HUES6 (cell line): ENCODE data around the gene PHKA1.
A peak's percentile ranks its signal among the peaks of the same experiment; 100 is the strongest.
"Not testable (repeated sequence)": the region's sequence is repeated elsewhere in the genome, so short reads cannot be mapped to it uniquely, and the experiment has no call there.

Source experiments
- H3K27ac ChIP-seq: 2 replicates; pipeline ENCODE4 v1.7.0; 2013; ENCODE audit warnings: low read depth, mild to moderate bottlenecking, low read length, inconsistent platforms
- H3K27me3 ChIP-seq: 2 replicates; pipeline ENCODE4 v1.6.1; 2013; ENCODE audit warnings: low read length; ENCODE audit not compliant: control insufficient read depth, insufficient read depth
- H3K36me3 ChIP-seq: 2 replicates; pipeline ENCODE4 v1.6.1; 2013; ENCODE audit warnings: low read length; ENCODE audit not compliant: control insufficient read depth, insufficient read depth
- H3K4me1 ChIP-seq: 2 replicates; pipeline ENCODE4 v1.6.1; 2013; ENCODE audit warnings: low read length; ENCODE audit not compliant: control insufficient read depth, insufficient read depth
- H3K4me3 ChIP-seq: 2 replicates; pipeline ENCODE4 v1.5.1; 2013; ENCODE audit warnings: low read depth, low read length
- H3K9ac ChIP-seq: one replicate; pipeline ENCODE4 v1.6.1; 2013; ENCODE audit warnings: mild to moderate bottlenecking, low read length
- H3K9me3 ChIP-seq: 2 replicates; pipeline ENCODE4 v1.6.1; 2013; ENCODE audit warnings: low read depth, low read length; ENCODE audit not compliant: control insufficient read depth, insufficient read depth

Gene PHKA1

GRCh38 chrX:72713599-72714477, at the start of gene PHKA1:
Gene PHKA1 (minus strand): TSS chrX:72714306. CDS start chrX:72713880, 426 bp downstream.
- H3K27ac ChIP-seq, H3K4me1 ChIP-seq, H3K36me3 ChIP-seq, H3K27me3 ChIP-seq, H3K9me3 ChIP-seq: not testable (repeated sequence)
- Histone ChIP-seq H3K9ac (peak within 1 kb of the TSS; percentile 63), H3K4me3 (peak within 1 kb of the TSS; percentile 67)

GRCh38 chrX:72760454-72760853, 46.3 kb upstream of the PHKA1 start:
- H3K27ac ChIP-seq, H3K4me1 ChIP-seq, H3K4me3 ChIP-seq, H3K9me3 ChIP-seq, H3K36me3 ChIP-seq, H3K9ac ChIP-seq, H3K27me3 ChIP-seq: not testable (repeated sequence)

- H3K27ac ChIP-seq, H3K36me3 ChIP-seq, H3K4me1 ChIP-seq, H3K9ac ChIP-seq, H3K4me3 ChIP-seq, H3K9me3 ChIP-seq, H3K27me3 ChIP-seq: not testable (repeated sequence)
These were observed 34.4 kb upstream of the PHKA1 start for GRCh38 chrX:72748545-72748944.

GRCh38 chrX:72745546-72745945, 31.4 kb upstream of the PHKA1 start:
- H3K4me1 ChIP-seq, H3K9me3 ChIP-seq, H3K9ac ChIP-seq, H3K36me3 ChIP-seq, H3K4me3 ChIP-seq, H3K27ac ChIP-seq, H3K27me3 ChIP-seq: not testable (repeated sequence)

- H3K27me3 ChIP-seq: no peaks in the 10 kb centered on the region
- no peak overlapping the region for H3K9ac ChIP-seq
- no peak overlapping the region for H3K27ac ChIP-seq
- H3K36me3 ChIP-seq: no peaks in the 10 kb centered on the region
- no peak overlapping the region for H3K4me3 ChIP-seq
- peaks cover 22% of the 10 kb centered on the region for H3K4me1 ChIP-seq
- H3K9me3 ChIP-seq: peaks cover 28% of the 10 kb centered on the region
These were observed 21.5 kb upstream of the PHKA1 start for GRCh38 chrX:72735561-72735960.

- Histone ChIP-seq H3K9me3 (peaks cover 26% of the 10 kb centered on the region), H3K9ac (peak overlapping the region; percentile 43), H3K27ac (peak overlapping the region; percentile 7; the same call in 1 of the 2 replicates), H3K4me3 (0 out of 2 replicates have a peak overlapping the region, but pooled peaks have one; percentile 11), H3K4me1 (peaks cover 22% of the 10 kb centered on the region)
- not testable (repeated sequence) for H3K27me3 ChIP-seq, H3K36me3 ChIP-seq
These were observed 19.5 kb upstream of the PHKA1 start for GRCh38 chrX:72733636-72734035.

- peaks cover 5% of the 10 kb centered on the region; the same call in 1 of the 2 replicates for H3K9me3 ChIP-seq
- H3K4me1 ChIP-seq: peaks cover 8% of the 10 kb centered on the region; the same call in 1 of the 2 replicates
- no peak overlapping the region for H3K27ac ChIP-seq
- H3K27me3 ChIP-seq: peaks cover 3% of the 10 kb centered on the region; the same call in 1 of the 2 replicates
- no peaks in the 10 kb centered on the region for H3K36me3 ChIP-seq
- H3K4me3 ChIP-seq: no peak overlapping the region
- no peak overlapping the region for H3K9ac ChIP-seq
These were observed 13.7 kb upstream of the PHKA1 start for GRCh38 chrX:72727846-72728245.

- H3K36me3 ChIP-seq: no peaks in the 10 kb centered on the region
- H3K4me1 ChIP-seq: peaks cover 6% of the 10 kb centered on the region; the same call in 1 of the 2 replicates
- no peaks in the 10 kb centered on the region; the same call in 1 of the 2 replicates for H3K9me3 ChIP-seq
- no peaks in the 10 kb centered on the region; the same call in 1 of the 2 replicates for H3K27me3 ChIP-seq
- H3K9ac ChIP-seq: no peak overlapping the region
- H3K4me3 ChIP-seq: no peak overlapping the region
- H3K27ac ChIP-seq: no peak overlapping the region
These were observed 2.7 kb upstream of the PHKA1 start for GRCh38 chrX:72716766-72717165.

GRCh38 chrX:72715546-72715945, 1.4 kb upstream of the PHKA1 start:
- Histone ChIP-seq H3K36me3 (no peaks in the 10 kb centered on the region), H3K27ac (no peak overlapping the region), H3K9ac (no peak overlapping the region), H3K9me3 (no peaks in the 10 kb centered on the region; the same call in 1 of the 2 replicates), H3K27me3 (no peaks in the 10 kb centered on the region; the same call in 1 of the 2 replicates), H3K4me1 (peaks cover 6% of the 10 kb centered on the region; the same call in 1 of the 2 replicates), H3K4me3 (no peak overlapping the region)

GRCh38 chrX:72714478-72714916, 391 bp upstream of the PHKA1 start:
- H3K9me3 ChIP-seq: no peaks in the 10 kb centered on the region; the same call in 1 of the 2 replicates
- peaks cover 6% of the 10 kb centered on the region; the same call in 1 of the 2 replicates for H3K4me1 ChIP-seq
- peak overlapping the region; percentile 63 for H3K9ac ChIP-seq
- peak overlapping the region; percentile 67 for H3K4me3 ChIP-seq
- H3K27ac ChIP-seq: no peak overlapping the region
- H3K36me3 ChIP-seq: no peaks in the 10 kb centered on the region
- H3K27me3 ChIP-seq: no peaks in the 10 kb centered on the region; the same call in 1 of the 2 replicates

GRCh38 chrX:72713130-72713529, 976 bp downstream of the PHKA1 start:
- no peak overlapping the region for H3K27ac ChIP-seq

More at GRCh38 chrX:72713130-72713529, 976 bp downstream of the PHKA1 start:
- Histone ChIP-seq H3K4me1 (peaks cover 6% of the 10 kb centered on the region; the same call in 1 of the 2 replicates), H3K4me3 (peak overlapping the region; percentile 67), H3K27me3 (no peaks in the 10 kb centered on the region; the same call in 1 of the 2 replicates), H3K9me3 (no peaks in the 10 kb centered on the region; the same call in 1 of the 2 replicates), H3K36me3 (no peaks in the 10 kb centered on the region), H3K9ac (no peak overlapping the region)
